Motor neuron (in vitro differentiated cells): ENCODE results near the gene LAMB4. TPM values are rescaled to one million over a fixed set of nuclear protein-coding genes. Genes with fewer than 3 reads are reported as not detected.

Source experiments
- ATAC-seq, 8 experiments: fragments of 200-7000 bp; cut with Tn5 transposase; replicated peaks in 6 of 8; 2 replicates each; pipeline ENCODE4 v1.8.0; 2021; ENCODE audit warnings: mild to moderate bottlenecking in 8 of 8, moderate library complexity in 8 of 8
- H3K27ac ChIP-seq, 2 donors: fragments of 250-450 bp; sonication (Bioruptor Pico); 2 replicates each; pipeline ENCODE4 v1.9.0; 2021; ENCODE audit warnings: antibody characterized with exemption in 2 of 2, mild to moderate bottlenecking in 2 of 2, moderate library complexity in 1 of 2
- H3K4me1 ChIP-seq, 2 donors: fragments of 250-450 bp; sonication (Bioruptor Pico); replicated peaks in 1 of 2; 2 replicates each; pipeline ENCODE4 v1.6.1; 2021; ENCODE audit warnings: antibody characterized with exemption in 2 of 2, mild to moderate bottlenecking in 2 of 2, moderate library complexity in 1 of 2
- H3K4me3 ChIP-seq, 5 donors: fragments of 250-450 bp; sonication (Bioruptor Pico); 2 replicates each; pipeline ENCODE4 v1.9.0; 2021; ENCODE audit warnings: antibody characterized with exemption in 5 of 5, mild to moderate bottlenecking in 5 of 5, moderate library complexity in 4 of 5
- WGBS, 10 experiments: fragments of 450-650 bp; shearing (Covaris generic); methylation state at CpG; one replicate each; pipeline ENCODE4 v1.0.0; 2022; 5-methylcytosine and 5-hydroxymethylcytosine counted together
- in situ Hi-C, 9 experiments: fragments of 400-800 bp; cut with MboI; loops; one replicate each; pipeline ENCODE4 v1.15.0; 2021; ENCODE audit warnings: low sequenced_read_pairs in 9 of 9, low pct_unique_long_range_greater_than_20kb in 2 of 9; ENCODE audit not compliant: unreplicated experiment in 9 of 9
- total RNA-seq, 8 experiments: library from RNA; unstranded; fragments of 300-600 nt; gene quantifications; 2 replicates each; pipeline versions ENCODE4 v1.2.3 to v1.2.4, GENCODE V29; 2022

LAMB4 gene
- total RNA-seq, 8 experiments from 2014 or later, result 0.07 to 1.2 (median 0.56) TPM

DNA sequence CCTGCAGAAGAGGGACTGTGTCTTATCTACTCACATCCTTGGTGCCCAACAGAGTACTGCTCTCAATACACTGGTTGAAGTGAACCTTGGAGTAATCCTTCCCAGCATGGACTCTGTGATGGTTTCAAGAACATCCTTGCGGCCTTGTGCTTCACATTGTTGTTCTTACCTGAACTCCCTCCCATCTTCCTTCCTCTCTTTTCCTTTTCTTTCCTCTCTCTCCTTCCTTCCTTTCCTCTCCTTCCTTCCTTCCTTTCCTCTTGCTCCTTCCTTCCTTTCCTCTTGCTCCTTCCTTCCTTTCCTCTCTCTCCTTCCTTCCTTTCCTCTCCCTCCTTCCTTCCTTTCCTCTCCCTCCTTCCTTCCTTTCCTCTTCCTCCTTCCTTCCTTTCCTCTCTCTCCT lies 153.5 kb downstream of the LAMB4 start:
- no peaks in the 10 kb centered on the region for H3K4me1 ChIP-seq
- H3K4me3 ChIP-seq, result no peak overlapping the region
- 80 to 100% (median 95%) methylated on average over 1 of the region's 1 CpG; no CpG with 5 or more reads in 3 of the 10 experiments for WGBS, 10 experiments
- H3K27ac ChIP-seq, result no peak overlapping the region
- ATAC-seq, result no peak
- in situ Hi-C loops, result no loop called here

DNA sequence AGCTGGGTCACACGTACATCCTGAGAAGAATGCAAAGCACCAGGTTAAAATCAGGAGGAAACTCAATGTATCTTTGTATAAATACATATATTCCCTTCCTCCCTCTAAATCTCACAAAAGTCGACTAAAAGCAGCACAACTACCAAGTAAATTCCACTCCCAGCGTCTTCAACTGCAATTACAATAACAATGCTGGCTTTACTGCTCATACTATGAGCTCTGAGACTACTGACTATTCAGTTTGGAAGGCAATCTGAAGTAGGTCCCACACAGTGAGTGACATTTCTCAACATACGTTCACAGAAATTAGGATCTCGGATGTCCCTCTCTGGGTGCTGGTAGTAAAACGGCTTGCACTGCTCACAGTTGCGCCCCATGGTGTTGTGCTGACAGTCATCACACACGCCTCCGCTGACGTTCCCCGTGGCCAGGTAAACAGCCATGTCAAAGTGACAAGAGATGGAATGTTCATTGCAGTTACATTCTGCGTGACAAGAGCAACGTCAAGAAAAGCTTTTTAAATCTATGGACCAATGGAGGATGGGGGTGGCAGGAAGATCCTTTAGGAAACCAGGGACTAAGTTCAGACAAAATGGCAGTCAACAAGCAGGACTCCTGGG lies 154.7 kb downstream of the LAMB4 start:
- Histone ChIP-seq H3K27ac (no peak overlapping the region), H3K4me3 (no peak overlapping the region), H3K4me1 (no peaks in the 10 kb centered on the region)
- 52 to 100% (median 81%) methylated on average over 1 to 12 of the region's 13 CpGs; no CpG with 5 or more reads in 1 of the 10 experiments for WGBS, 10 experiments
- no peak for ATAC-seq
- in situ Hi-C loops, result no loop called here

- H3K4me3 ChIP-seq, result no peak overlapping the region
- H3K27ac ChIP-seq, result no peak overlapping the region
- no peak for ATAC-seq
- in situ Hi-C loops, result no loop called here
- no peaks in the 10 kb centered on the region for H3K4me1 ChIP-seq
These were observed 156.3 kb downstream of the LAMB4 start for GRCh38 chr7:107973861-107974260.

Other genes starting within 250 kb of the LAMB4 start
- 100 to 1,000 TPM in 2 of 8 experiments, 10 to 100 TPM in 6; 43.2 to 115 (median 71.6) TPM for gene DLD, start 239.2 kb downstream of the LAMB4 start, total RNA-seq
- 100 to 1,000 TPM in 4 of 8 experiments, 10 to 100 TPM in 4; 11.1 to 564 (median 88.7) TPM for gene LAMB1, start 127.2 kb downstream of the LAMB4 start, total RNA-seq